Body of pancreas (tissue), 4 donors: ENCODE data around the gene ADAMTS2. TPM values are rescaled to one million over a fixed set of nuclear protein-coding genes. Genes with fewer than 3 reads are reported as not detected.

ENCODE experiments used
- ATAC-seq: fragments of 150-250 bp; one replicate; pipeline ENCODE4 v1.9.1; 2016
- DNase-seq, 4 donors: peaks; one replicate each; pipeline ENCODE4 v3.0.0-alpha.2; 2019
- H3K27ac ChIP-seq, 4 donors: fragments of 200-600 bp; sonication (generic); 1 replicate in 3 of 4; 2 replicates in 1 of 4; pipeline versions ENCODE4 v1.5.1 to v1.6.1; 2016 to 2019; ENCODE audit warnings: mild to moderate bottlenecking in 1 of 4, mixed read lengths in 1 of 4, moderate library complexity in 1 of 4
- H3K27me3 ChIP-seq, 2 donors: fragments of 200-600 bp; sonication (generic); one replicate each; pipeline ENCODE4 v1.6.0; 2016; ENCODE audit warnings: mild to moderate bottlenecking in 1 of 2
- H3K36me3 ChIP-seq, 2 donors: fragments of 200-600 bp; sonication (generic); replicated peaks in 1 of 2; 2 replicates each; pipeline ENCODE4 v1.5.1; 2016; ENCODE audit warnings: low read depth in 2 of 2; ENCODE audit not compliant: insufficient read depth in 1 of 2
- H3K4me1 ChIP-seq: fragments of 200-600 bp; sonication (generic); one replicate; pipeline ENCODE4 v1.6.0; 2016
- H3K4me3 ChIP-seq, 2 donors: fragments of 200-600 bp; sonication (generic); 1 replicate in 1 of 2; 2 replicates in 1 of 2; pipeline ENCODE4 v1.5.1; 2016 to 2019
- H3K9me3 ChIP-seq, 3 donors: fragments of 200-600 bp; sonication (generic); 1 replicate in 2 of 3; 2 replicates in 1 of 3; pipeline ENCODE4 v1.5.1; 2016
- CTCF ChIP-seq, 7 experiments: fragments of 450-650 bp in 4 of 7; fragments of 200-600 bp in 3 of 7; sonication (generic) in 3 of 7; IDR thresholded peaks; one replicate each; pipeline ENCODE4 v1.5.1; 2016 to 2019; ENCODE audit warnings: antibody characterized with exemption in 7 of 7
- POLR2A ChIP-seq, 3 donors: fragments of 450-650 bp; IDR thresholded peaks; one replicate each; pipeline ENCODE4 v1.6.1; 2016; ENCODE audit warnings: antibody characterized with exemption in 3 of 3, mild to moderate bottlenecking in 2 of 3
- WGBS, 2 donors: methylation state at CpG; one replicate each; pipeline ENCODE4 v1.1.5; 2017; 5-methylcytosine and 5-hydroxymethylcytosine counted together
- intact Hi-C: fragments of 100-400 bp; cut with DNase I; formaldehyde crosslinking; loops from one replicate; pipeline ENCODE4 v1.15.1; 2023
- total RNA-seq, 2 donors: library from RNA; depleted of rRNA; stranded (reverse); fragments of >200 nt; gene quantifications; one replicate each; pipeline ENCODE4 v1.1.0, GENCODE V29; 2016

The ADAMTS2 gene
- total RNA-seq, 2 donors from 2014 or later, result 9.1 to 19.1 TPM

- ATAC-seq (no peak), DNase-seq (no peak)
- H3K27me3 ChIP-seq, result no peaks in the 10 kb centered on the region
- no peaks in the 10 kb centered on the region for H3K4me1 ChIP-seq
- no peaks in the 10 kb centered on the region for H3K9me3 ChIP-seq
- intact Hi-C loops, result no loop called here
- H3K36me3 ChIP-seq, result no peaks in the 10 kb centered on the region
- TF ChIP-seq POLR2A (IDR thresholded peaks at IDR 0.05), result no peak
- TF ChIP-seq CTCF (IDR thresholded peaks at IDR 0.05), result no peak
- 42 to 45% methylated on average over 7 to 20 of the region's 20 CpGs for WGBS, 2 donors
- H3K4me3 ChIP-seq, result no peak overlapping the region
- no peak overlapping the region for H3K27ac ChIP-seq
These were observed 152.9 kb downstream of the ADAMTS2 start for GRCh38 chr5:179192185-179192890.

DNA sequence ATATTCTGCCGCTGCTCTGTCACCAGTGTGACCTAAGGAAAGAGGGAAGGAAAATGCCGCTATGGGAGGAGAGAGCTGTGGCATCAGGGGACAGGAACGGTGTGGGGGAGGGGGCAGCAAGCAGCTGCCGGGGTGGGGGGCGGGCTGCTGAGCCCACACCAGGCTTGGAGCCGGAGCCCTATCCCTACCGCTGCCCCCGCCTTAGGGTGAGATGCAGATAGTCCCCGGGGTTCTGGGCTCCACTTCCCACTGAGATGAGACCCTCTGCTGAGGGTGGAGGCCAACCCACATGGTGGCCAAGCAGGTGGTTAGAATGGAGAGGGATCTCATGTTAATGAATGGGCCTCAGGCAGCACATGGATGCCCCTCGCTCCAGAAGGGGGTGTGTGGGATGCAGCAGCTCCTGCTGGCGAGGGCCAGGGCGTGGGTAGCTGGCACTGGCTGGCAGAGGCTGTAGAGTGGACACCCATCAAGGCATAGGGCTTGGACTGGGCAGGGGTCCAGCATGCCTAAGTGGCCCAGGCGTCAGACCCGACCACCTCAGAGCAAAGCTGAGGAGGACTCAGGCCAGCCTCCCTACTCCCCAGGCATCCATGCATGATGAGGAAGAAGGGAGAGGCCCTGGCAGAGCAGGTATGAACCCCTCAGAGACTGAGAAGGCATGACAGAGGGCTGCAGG, 153.6 kb downstream of the ADAMTS2 start:
- DNase-seq (no peak), ATAC-seq (no peak)
- 36 to 44% methylated on average over 10 to 14 of the region's 14 CpGs for WGBS, 2 donors
- Histone ChIP-seq H3K36me3 (no peaks in the 10 kb centered on the region), H3K4me3 (no peak overlapping the region), H3K4me1 (no peaks in the 10 kb centered on the region), H3K9me3 (no peaks in the 10 kb centered on the region), H3K27me3 (no peaks in the 10 kb centered on the region), H3K27ac (no peak overlapping the region)
- no peak for TF ChIP-seq POLR2A (IDR thresholded peaks at IDR 0.05)
- TF ChIP-seq CTCF (IDR thresholded peaks at IDR 0.05), result no peak
- intact Hi-C loops, result no loop called here

- DNase-seq (no peak), ATAC-seq (no peak)
- Histone ChIP-seq H3K36me3 (no peaks in the 10 kb centered on the region), H3K4me1 (no peaks in the 10 kb centered on the region), H3K27me3 (no peaks in the 10 kb centered on the region), H3K4me3 (no peak overlapping the region), H3K27ac (no peak overlapping the region), H3K9me3 (no peaks in the 10 kb centered on the region)
- intact Hi-C loops, result no loop called here
- TF ChIP-seq POLR2A (IDR thresholded peaks at IDR 0.05), result no peak
- WGBS, 2 donors, result 26 to 45% methylated on average over 6 to 26 of the region's 26 CpGs
These were observed 154.3 kb downstream of the ADAMTS2 start for GRCh38 chr5:179190851-179191505.

DNA sequence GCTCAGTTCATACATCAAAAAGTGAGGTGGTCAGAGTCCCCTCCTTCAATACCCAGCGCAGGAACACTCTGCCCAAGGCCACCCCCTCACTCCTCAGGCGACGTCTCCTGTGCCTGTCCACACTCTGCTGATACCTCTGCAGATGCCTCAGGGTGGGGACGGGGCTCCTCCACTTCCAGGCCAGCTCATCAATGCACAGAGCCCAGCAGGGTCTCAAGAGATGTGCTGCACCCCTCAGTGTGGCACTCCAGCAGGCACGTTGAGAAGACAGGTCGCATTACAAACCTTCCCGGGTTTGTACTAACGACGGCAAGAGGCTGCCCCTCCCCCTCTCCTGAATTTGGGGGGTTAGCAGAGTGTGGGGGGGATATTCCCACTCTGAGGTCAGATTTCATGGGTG, 156.6 kb downstream of the ADAMTS2 start:
- WGBS, 2 donors, result 52 to 58% methylated on average over 9 of the region's 9 CpGs

More for the DNA sequence above, 156.6 kb downstream of the ADAMTS2 start:
- Histone ChIP-seq H3K4me1 (no peaks in the 10 kb centered on the region), H3K36me3 (no peaks in the 10 kb centered on the region), H3K9me3 (no peaks in the 10 kb centered on the region), H3K27me3 (no peaks in the 10 kb centered on the region), H3K4me3 (no peak overlapping the region), H3K27ac (no peak overlapping the region)
- ATAC-seq, result no peak
- TF ChIP-seq CTCF (IDR thresholded peaks at IDR 0.05) (no peak), POLR2A (IDR thresholded peaks at IDR 0.05) (no peak)
- DNase-seq, result no peak
- intact Hi-C loops, result no loop called here
